ENCODE data around the gene COL6A2. TPM values are rescaled to one million over a fixed set of nuclear protein-coding genes. Genes with fewer than 3 reads are reported as not detected.
"Not testable (repeated sequence)": the region's sequence is repeated elsewhere in the genome, so short reads cannot be mapped to it uniquely, and the experiment has no call there.

The COL6A2 gene
- total RNA-seq, 1 donor from 2014 or later: 2,192 TPM

DNA sequence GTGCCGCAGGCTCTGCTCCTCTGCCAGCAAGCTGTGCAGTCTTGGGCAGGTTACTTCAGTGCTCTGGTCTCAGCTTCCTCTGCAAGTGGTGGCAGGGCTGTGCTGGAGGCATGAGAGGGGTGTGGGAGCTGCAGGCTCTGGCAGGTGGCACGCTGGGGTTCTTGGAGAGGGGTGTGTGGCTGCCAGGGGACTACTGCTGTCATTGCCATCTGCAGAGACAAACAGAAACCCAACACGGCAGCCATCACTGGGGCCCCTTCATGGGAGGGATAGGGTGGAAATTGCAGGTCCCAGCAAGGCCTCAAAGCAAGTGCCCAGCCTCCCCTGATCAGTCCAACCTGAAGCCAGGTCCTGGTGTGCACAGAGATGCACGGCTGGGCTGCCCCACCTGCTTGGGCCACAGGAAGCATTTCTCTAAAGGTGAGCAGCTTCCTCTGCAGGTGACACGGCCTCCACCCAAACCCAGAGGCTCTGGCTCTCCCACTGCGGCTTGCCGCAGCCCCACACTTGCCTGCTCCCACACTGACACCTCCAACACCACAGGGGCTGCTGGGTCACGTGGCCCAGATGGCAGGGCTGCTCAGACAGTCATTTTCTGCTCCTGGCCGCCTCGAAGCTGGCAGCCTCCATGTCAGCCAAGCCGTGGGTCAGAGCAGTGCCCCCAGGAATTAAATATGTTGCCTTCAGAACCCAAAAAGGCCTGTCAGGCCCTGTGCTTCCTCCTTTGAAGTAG is 4.1 kb upstream of the COL6A2 start:
- no peak for DNase-seq (ENCODE audit: low spot score)

GRCh38 chr21:46094401-46095082 is 3.4 kb upstream of the COL6A2 start:
- no peak for DNase-seq (ENCODE audit: low spot score)

- DNase-seq (ENCODE audit: low spot score): no peak
Measured at GRCh38 chr21:46095083-46095719, 2.7 kb upstream of the COL6A2 start.

DNA sequence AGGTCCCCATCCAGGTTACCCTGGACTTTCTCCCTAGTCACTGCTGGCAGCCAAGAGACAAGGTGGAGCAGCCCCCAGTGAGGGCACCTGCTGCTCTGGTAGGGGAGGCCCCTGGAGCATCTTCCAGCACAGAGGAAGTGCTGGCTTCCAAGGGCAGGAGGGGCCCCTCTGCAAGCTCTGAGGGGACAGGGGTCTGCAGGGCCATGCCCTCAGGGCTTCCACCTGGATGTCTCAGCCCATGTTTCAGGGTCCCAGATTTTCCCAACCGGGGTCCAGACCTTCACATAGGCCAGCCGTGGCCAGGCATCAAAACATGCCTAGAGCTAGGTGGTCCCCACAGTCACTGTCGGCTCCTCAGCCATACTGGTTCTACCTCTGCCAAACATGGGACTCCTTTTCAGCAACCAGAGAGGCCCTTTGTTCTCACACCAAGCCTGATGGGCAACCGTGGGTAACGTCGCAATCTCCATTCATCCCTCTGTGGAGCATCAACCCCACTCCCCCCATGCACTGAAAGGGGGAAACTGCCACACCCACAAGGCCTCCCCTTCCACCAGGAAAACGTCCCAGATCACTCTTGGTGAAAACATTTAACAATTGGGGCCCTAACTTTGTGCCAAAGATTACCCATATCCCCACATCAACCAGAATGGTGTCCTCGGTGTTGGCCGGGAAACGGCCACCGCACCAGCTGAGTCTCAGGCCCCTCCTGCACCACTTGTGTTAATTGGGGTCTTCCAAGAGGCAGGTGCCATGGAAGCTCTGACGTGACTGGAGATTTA is 1.9 kb upstream of the COL6A2 start:
- no peak for DNase-seq (ENCODE audit: low spot score)

DNA sequence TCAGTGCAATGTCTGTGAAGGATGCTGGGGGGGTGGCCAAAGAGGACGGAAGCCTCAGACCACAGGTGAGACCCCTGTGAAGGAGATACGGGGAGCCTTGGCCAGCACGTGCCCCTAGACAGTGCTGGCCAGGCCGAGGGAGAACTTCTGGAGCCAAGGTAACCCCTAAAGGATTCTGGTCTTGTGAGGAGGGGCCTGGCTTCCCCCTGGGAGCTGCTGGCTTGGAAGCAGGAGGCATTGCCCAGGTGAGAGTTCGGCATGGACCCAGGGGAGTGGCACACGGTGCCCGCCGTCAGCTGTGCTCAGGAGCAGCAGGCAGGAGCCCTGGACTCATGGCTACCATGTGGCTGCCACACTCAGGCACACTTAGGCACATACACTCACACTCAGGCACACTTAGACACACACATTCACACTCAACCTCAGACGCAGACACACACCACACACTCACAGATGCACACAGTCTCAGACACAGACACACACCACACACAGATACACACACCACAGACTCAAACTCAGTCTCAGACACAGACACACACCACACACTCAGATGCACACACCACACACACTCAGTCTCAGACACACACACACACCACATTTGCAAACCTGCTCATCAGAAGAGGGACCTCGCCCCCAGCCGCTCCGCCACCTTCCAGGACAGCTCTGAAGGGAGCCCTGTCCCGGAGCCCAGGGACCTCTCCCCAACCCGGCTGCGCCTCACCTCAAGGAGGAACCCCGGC is 1.1 kb upstream of the COL6A2 start:
- DNase-seq (ENCODE audit: low spot score): peak; percentile 43

- peak; percentile 62 for DNase-seq (ENCODE audit: low spot score)
Measured at GRCh38 chr21:46098303-46099141, 610 bp downstream of the COL6A2 start.

DNA sequence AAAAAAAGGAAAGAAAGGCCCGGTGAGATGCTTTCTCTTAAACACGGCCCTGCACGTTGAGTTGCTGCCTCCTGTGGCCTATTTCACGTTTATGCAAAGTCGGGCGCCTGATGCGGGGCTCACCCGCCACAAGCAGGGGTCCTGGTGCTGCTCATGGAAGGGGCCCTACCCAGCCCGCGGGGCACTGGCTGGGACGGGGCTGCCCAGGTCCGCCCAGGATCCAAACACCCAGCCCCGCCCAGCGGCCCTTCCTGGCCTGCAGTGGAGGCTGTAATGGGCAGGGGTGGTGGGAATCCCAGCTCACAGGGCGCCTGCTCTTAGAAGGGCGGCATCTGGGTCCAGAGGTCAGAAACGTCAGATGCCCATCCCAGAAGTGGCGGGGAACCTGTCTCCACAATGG is 1.6 kb downstream of the COL6A2 start:
- DNase-seq (ENCODE audit: low spot score): peak; percentile 70

DNA sequence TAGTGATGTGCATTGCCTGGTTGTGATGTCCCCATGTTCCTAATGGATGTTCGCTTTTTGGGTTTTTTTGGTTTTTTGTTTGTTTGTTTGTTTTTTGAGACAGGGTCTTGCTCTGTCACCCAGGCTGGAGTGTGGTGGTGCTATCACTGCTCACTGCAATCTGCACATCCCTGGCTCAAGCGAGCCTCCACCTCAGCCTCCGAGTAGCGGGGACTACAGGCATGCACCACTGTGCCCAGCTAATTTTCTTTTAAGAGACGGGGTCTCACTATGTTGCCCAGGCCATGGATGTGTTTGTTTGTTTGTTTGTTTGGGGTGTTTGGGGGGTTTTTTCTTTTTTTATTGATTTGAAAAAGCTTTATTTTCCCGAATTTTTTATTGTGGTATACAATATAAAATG is 2.1 kb downstream of the COL6A2 start:
- no peak for DNase-seq (ENCODE audit: low spot score)

GRCh38 chr21:46100426-46100825 is 2.5 kb downstream of the COL6A2 start:
- peak; percentile 56 for DNase-seq (ENCODE audit: low spot score)

GRCh38 chr21:46100906-46101305 is 3.0 kb downstream of the COL6A2 start:
- DNase-seq (ENCODE audit: low spot score): no peak

GRCh38 chr21:46104104-46104503 is 6.2 kb downstream of the COL6A2 start:
- DNase-seq (ENCODE audit: low spot score): no peak

GRCh38 chr21:46107376-46107775 is 9.5 kb downstream of the COL6A2 start:
- not testable (repeated sequence) for DNase-seq (ENCODE audit: low spot score)

GRCh38 chr21:46108827-46109312 is 11.0 kb downstream of the COL6A2 start:
- DNase-seq (ENCODE audit: low spot score): no peak

- DNase-seq (ENCODE audit: low spot score): no peak
Measured at GRCh38 chr21:46109313-46110221, 11.7 kb downstream of the COL6A2 start.

- DNase-seq (ENCODE audit: low spot score): peak; percentile 48
Measured at GRCh38 chr21:46110499-46111192, 12.7 kb downstream of the COL6A2 start.

GRCh38 chr21:46111193-46111571 is 13.3 kb downstream of the COL6A2 start:
- no peak for DNase-seq (ENCODE audit: low spot score)

DNA sequence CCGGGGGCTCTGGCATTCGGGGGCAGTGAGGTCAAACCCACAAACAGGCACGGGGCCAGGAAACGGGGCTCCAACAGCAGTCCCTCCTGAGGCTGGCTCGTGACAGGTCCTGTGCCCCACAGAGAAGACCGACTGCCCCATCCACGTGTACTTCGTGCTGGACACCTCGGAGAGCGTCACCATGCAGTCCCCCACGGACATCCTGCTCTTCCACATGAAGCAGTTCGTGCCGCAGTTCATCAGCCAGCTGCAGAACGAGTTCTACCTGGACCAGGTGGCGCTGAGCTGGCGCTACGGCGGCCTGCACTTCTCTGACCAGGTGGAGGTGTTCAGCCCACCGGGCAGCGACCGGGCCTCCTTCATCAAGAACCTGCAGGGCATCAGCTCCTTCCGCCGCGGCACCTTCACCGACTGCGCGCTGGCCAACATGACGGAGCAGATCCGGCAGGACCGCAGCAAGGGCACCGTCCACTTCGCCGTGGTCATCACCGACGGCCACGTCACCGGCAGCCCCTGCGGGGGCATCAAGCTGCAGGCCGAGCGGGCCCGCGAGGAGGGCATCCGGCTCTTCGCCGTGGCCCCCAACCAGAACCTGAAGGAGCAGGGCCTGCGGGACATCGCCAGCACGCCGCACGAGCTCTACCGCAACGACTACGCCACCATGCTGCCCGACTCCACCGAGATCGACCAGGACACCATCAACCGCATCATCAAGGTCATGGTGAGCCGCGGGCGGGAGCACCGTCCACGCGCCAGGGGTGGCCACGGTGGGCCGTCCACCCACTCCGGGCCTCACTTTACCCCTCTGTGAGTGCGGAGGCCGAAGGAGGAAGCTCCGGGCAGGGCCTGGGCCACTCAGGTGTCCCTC is 14.2 kb downstream of the COL6A2 start:
- no peak for DNase-seq (ENCODE audit: low spot score)
